HG02840 (cell line): ENCODE results near the gene PNMA1.

ENCODE experiments used
- ATAC-seq: cut with Tn5 transposase; IDR thresholded peaks from one replicate; pipeline ENCODE4 v1.9.1; 2021; ENCODE audit warnings: mild to moderate bottlenecking, moderate library complexity, moderate number of reproducible peaks; ENCODE audit not compliant: unreplicated experiment, low FRiP score

Gene PNMA1

DNA sequence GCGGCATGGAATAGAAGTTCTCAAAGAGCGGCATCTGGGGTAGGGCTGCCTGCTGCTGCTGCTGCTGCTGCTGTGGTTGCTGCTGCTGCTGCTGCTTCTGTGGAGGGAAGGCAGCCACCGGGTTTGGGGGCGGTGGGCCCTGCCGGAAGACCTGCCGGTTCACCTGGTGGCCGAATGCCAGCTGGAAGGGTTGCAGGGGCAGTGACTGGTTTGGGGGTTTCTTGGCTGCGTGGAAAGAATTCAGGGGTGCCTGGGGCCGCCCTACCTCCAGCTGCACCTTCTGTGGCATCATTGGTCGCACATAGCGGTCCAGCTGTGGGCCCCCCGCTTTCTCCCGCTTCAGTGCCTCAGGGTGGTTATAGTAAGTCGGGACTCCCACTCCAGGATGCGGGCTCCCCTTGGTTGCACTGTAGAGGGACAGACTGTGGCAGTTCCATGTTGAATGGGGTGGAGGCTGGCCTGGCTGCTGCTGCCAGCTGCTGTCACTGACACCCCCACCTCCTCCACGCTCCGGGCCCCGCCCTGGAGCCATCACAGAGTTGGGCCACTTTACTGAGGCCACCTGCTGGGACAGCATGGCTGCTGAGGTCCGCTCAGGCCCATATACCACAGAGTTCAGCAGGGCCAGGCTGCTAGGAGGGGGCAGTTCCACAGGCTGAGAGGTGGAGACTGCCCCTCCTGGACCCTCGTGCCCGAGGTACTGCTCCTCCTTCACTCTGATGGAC, 25.2 kb upstream of the PNMA1 start:
- no peak for ATAC-seq

DNA sequence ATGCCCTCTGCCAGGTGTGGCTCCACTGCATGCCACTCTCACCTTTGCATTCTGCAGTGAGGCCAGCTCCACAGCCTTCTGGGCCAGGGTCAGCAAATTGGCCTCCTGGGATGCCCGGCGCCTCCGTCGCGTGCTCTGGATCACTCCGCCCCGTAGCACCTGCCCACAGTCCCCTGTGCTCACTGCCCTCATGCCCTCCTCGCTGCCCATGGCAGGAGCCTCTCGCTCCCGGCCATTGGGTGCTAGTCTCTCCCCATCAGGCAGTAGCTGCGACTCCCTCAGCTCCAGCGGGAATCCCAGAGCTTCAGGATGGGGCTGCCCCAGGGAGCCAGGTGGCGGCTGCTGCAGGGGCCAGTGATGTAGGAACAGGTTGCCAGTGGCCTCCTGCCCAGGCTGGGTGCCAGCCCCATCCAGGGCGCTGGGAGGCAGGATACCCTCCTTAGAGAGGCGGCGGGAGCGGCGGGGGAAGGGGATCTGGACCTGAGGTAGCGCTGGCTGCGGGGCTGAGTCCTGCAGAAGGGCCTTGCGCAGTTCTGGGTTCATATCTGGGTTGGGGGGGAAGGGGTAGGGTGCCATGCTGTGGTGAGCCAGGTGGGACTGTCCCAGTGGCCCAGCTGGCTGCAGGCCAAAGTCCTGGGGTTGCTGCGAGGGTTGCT, 24.5 kb upstream of the PNMA1 start:
- no peak for ATAC-seq

DNA sequence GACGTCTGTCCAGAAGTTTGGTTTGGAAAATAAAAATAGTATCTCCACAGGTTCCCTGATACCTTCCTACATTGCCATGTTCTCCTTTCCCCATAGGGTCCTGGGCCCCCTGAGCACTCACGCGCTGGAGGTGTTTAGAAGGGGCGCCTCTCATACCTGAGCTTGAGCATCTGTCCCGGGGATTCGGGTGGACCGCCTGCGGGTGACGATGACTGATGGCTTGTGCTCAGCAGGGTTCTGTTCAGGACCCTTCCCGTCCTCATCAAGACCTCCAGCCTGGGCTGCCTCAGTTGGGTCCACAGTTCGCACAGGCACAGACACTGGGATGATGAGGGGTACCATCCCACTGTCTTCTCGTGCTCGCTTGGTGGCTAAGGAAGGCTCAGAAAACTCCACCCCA, 22.7 kb upstream of the PNMA1 start:
- no peak for ATAC-seq

- ATAC-seq: no peak
These were observed 17.8 kb upstream of the PNMA1 start for GRCh38 chr14:73732006-73732405.

GRCh38 chr14:73731111-73731510, 16.9 kb upstream of the PNMA1 start:
- ATAC-seq: no peak

- ATAC-seq: no peak
These were observed 15.5 kb upstream of the PNMA1 start for GRCh38 chr14:73729556-73730265.

- ATAC-seq: no peak
These were observed 14.6 kb upstream of the PNMA1 start for GRCh38 chr14:73728717-73729330.

DNA sequence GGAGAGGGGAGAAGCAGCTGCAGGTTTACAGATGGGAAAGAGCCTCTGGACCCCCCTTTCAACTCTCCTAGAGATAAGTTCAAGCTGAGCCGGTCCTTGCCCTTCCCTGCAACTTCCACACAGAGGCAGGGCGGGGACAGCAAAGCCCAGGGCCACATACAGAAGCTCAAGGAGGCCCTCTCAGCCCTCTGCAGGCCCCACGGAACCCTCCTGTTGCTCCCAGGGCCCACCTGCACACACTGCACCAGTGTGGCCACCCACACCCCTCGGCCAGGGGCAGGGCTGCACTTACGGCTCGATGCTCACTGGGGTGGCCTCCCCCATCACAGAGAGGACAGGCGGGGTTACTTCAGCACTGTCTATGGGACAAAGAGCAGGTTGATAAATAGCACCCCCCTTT, 13.0 kb upstream of the PNMA1 start:
- ATAC-seq: no peak

GRCh38 chr14:73726025-73726961, 12.1 kb upstream of the PNMA1 start:
- no peak for ATAC-seq

DNA sequence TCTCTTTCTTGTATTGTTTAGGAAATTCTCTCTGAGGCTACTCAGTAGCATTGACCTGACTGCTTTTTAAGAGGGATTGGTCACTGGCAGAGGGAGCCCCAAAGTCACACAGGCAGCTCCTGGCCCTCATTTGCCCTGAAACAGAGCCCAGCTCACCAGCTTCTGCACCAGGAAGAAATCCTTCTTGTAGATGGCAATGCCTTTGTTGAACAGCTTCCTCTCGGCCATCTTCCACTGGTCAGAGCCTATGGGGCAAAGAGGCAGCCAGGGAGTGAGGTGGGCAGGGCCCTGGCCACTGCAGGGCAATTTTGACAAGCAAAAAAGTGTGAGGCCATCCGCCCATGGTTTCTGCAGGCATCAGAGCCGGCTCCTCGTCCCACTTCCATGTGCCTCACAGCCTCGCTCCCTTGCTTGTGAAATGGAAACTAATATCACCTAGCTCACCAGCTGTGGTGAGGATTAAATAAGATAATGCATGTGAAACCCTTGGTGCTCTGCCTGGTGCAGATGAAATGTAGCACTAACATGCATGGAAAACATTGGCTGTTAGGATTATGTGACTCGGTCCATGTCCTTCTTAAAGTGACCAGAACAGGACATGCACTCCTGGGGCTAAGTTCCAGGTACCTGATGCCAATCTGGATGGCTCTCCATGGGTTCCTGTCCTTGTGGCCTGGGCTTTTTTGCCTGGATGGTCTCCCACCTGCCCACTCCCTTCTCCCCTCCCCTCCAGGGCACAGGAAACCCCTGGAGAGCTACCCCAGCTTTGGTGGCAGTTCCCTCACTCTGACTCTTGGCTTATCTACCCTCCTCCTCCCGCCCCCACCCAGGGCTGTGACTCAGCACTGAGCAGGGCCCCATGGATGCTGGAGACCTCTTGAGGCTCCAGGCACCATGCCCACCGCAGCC, 11.2 kb upstream of the PNMA1 start:
- no peak for ATAC-seq

DNA sequence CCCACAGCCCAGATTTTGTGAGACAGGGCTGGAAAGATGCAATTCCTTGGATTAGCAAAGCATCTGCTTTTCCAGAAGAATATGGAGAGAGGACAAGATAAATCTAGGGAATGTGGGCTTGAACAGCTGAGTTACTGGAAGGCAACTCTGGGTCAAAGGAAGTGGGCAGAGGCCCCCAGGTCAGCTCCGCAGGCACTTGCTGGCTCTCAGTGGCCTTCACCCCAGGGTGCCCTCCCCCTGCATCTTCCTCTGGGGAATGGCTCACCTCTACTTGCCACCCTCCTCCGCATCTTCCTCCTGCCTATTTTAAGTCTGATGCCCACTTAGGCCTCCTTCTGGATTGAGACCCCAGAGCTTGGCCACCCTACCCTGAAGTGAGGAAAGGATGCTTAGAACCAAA, 10.5 kb upstream of the PNMA1 start:
- ATAC-seq: no peak

DNA sequence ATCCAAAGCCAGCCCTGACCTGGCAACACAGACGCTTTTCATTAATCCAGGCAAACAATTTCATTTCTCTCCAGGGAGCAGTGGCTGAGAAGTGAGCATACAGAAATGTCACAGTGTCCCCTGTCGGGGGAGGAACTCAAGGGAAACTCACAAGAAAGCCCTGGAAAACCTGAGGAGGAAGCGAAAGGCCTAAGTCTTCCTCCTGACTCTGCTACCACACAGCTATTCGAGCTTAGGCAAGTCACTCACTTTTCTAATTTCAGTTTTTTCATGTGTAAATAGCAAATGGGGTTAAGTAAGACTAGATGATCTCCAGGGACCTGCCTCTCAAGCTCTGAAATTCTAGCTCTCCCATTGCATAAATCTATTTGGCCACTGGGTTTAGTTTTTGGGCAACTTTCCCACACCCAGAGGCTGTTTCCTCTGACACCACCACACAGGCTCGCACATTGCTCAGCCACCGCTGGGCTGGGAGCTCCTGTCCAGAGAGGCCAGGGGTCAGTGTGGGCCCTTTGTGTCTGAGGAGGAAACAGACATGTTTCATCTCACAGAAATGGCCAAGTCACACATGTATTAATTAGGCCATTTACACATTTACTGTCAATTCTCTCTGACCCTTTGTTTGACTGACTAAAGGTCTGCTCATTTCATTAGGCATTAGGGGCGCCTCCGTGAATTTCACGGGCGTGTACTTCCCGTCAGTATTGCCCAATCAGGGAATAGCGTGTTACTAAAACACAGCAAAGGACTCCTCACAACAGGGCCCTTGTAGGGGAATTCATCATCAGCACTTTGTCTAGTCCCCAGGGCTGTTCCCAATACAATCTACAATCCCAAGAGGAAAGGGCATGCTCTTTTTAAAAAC, 9.8 kb upstream of the PNMA1 start:
- ATAC-seq: no peak

- no peak for ATAC-seq
These were observed 9.2 kb upstream of the PNMA1 start for GRCh38 chr14:73723406-73723796.

DNA sequence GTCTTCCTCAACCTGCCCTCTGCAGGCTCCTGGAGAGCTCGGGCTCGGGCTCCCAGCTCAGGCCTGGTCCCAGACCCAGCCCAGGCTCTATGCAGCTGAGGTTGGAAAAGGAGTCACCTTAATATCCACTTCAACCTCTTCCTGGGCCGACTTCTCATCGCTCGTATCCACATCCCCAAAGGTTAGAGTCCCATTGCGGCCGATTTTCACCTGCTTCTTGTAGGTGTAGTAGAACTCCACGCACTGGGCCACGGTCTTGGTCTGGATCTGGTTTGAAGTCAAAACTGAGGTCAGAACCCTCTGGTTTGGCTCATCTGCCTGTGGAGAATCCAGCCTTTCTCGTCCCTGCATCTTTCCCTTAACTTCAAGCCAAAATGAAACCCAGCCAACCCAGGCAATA, 8.4 kb upstream of the PNMA1 start:
- ATAC-seq: no peak

GRCh38 chr14:73721101-73721821, 7.1 kb upstream of the PNMA1 start:
- ATAC-seq: no peak

DNA sequence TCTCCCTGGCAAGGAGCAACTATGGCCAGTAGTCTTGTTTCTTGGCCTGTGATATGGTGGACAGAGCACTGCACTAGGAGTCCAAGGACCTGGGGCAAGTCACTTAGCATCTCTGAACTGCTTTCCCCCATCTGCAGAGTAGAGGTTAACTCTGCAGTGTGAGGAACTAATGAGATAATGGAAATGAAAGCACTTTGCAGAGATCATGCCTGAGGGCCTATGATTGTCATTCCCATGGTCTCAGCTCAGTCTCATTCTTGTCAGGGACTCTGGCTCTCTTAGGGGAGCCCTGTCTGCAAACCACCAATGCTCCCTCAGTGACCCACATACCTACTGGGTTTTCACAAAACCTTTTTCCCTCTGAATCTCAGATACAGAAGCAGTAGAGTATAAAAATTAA, 6.5 kb upstream of the PNMA1 start:
- no peak for ATAC-seq

DNA sequence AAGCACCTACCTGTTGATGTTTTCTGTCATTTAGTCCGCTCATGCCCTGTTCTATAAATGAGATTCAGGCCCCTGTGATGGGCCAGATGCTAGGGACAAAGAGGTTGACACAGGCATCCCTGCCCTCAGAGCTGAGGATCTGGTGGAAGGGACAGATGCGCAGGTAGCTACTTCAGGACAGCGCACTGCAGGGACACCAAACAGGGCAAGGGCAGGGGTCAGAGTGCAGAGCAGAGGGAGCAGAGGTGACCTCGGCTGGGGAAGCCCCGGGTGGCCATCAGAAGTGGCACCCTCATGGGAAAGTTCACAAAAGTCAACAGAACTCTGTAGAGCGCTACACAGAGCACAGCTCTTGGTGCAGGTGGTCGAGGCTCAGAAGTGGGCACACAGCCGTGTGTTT, 5.6 kb upstream of the PNMA1 start:
- ATAC-seq: no peak

DNA sequence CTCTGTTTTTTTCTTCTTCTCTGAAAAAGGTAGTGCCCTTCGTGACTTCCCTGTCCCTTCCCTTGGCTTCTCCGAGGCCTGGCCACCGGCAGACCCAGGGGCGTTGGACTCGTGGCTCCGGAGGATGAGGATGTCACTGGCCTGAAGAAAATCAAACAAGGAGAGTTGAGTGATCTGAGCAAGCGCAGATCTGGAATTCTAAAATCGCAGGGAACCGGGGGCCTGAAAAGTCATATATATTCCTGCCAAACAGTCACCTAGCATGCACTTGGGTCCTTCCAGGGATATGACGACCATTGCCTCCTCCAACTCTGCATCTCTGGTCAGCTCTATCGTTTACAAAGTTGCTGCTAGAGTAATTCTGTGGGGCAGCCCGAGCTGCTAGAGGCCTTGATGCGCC, 5.2 kb upstream of the PNMA1 start:
- ATAC-seq: no peak
